Measurements from ENCODE around the gene PLEKHA5.

Gene PLEKHA5

DNA sequence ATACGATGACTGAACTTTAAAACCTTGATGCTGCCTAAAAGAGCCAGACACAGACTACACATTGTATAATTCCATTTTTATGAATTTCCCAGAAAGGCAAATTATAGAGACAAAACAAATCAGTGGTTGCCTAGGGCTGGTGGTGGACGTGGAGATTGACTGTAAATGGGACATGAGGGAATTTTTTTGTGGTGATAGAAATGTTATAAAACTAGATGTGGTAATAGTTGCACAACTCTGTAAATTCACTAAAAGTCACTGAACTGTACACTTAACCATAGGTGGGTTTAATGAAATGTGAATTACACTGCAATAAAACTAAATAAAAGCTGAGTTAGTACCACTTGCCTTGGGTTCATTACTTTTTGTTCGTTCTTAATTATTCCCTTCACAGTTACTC, 72.1 kb downstream of the PLEKHA5 start:
- no peak for DNase-seq (ENCODE audit: low spot score)
- no peak for TF ChIP-seq CTCF (IDR thresholded peaks at IDR 0.05; ENCODE audit: borderline replicate concordance, control extremely low read depth, extremely low read depth, insufficient read depth, missing control alignments)
- in situ Hi-C loops (cut with MboI; ENCODE audit: low sequenced_read_pairs, unreplicated experiment): no loop called here

- in situ Hi-C loops (cut with MboI; ENCODE audit: low sequenced_read_pairs, unreplicated experiment): no loop called here
- no peak for TF ChIP-seq CTCF (IDR thresholded peaks at IDR 0.05; ENCODE audit: borderline replicate concordance, control extremely low read depth, extremely low read depth, insufficient read depth, missing control alignments)
- no peak for DNase-seq (ENCODE audit: low spot score)
These were observed 73.5 kb downstream of the PLEKHA5 start for GRCh38 chr12:19203013-19203412.

DNA sequence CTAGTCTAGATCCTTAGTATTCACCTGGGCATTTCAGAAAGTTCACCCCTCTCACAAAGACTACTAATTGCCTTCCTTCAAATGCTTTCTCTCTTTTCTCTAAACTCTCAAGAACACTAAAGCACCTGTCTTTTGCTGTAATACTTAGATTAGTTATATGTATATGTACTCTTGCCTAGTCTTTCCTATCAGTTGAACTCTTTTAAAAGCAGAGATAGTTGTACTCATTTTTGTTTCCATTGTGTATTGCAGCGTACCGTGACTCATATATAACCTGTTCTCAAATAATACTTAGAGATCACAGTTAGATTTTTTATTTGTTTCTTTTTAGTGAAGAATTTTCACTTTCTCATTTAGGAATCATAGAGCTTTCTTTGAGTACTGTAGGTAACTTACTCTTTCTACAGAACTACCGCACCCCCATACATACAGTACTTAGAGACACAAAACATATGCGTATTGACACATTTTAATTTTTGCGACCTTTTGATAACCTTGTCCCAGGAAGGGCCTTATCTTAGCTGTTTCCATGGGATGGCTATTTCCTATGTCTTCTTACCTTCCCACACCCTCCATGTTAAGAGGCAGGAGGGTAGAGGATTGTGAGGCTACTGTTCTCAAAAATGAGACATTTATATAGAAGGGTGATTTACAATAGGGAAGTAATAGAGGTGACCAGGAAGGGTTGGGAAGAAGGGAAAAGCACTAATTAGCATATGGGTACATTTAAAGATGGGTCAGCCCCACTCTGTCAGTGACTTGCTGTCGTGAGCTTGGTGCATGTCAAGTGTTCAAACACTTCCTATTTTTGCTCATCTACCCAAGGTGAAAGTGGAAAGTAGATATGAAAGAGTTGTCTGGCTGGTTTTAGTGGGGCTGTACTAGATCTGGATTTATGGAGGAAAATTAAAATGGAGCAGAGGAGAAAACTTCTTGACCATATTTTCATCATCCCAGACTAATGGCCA, 74.3 kb downstream of the PLEKHA5 start:
- in situ Hi-C loops (cut with MboI; ENCODE audit: low sequenced_read_pairs, unreplicated experiment): no loop called here
- no peak for TF ChIP-seq CTCF (IDR thresholded peaks at IDR 0.05; ENCODE audit: borderline replicate concordance, control extremely low read depth, extremely low read depth, insufficient read depth, missing control alignments)
- DNase-seq (ENCODE audit: low spot score): no peak

DNA sequence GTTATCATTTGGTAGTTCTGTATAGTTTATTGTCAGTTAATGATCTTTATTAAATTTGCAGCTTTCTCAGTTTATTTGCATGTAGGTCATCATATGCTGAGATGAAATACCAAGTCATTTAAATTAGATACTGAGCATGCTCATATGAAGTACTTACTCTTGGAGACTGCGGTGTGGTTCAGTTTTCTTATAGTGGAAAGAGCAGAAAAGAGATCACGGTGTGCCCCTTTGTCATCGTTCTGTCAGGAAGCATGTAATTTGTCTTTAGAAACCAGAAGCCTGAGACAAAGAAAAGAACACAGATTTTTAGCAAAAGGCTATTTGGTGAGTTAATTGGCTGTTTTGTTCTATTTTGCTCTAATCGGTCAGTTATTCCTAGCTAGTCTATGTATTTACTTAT, 75.6 kb downstream of the PLEKHA5 start:
- TF ChIP-seq CTCF (IDR thresholded peaks at IDR 0.05; ENCODE audit: borderline replicate concordance, control extremely low read depth, extremely low read depth, insufficient read depth, missing control alignments): no peak
- in situ Hi-C loops (cut with MboI; ENCODE audit: low sequenced_read_pairs, unreplicated experiment): no loop called here
- DNase-seq (ENCODE audit: low spot score): no peak

DNA sequence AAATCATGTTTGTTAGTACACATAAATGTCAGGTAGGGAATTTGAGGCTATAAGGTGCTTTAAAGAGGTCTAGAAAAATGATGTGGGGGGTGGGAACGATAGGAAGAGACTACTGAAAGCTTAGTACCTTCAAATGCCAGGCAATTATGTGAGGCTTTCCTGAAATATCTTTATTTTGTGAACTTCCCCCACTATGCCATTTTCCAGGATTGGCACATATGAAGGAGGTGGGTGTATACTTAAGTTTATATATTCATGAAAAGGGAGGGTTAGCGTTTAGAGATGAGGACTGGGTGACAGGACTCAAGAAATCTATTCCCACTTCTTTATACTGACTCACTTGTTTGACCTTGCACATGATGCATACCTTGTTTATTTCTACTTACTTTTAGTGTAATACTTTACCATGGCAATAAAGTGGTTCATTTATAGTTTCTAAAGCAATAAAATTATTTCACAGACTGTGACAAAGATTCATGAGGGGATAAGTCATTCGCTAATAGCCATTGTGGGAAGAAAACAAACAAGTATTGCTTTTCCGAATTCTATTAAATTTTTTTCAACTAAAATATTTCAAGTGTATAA, 77.1 kb downstream of the PLEKHA5 start:
- in situ Hi-C loops (cut with MboI; ENCODE audit: low sequenced_read_pairs, unreplicated experiment): no loop called here
- no peak for DNase-seq (ENCODE audit: low spot score)
- TF ChIP-seq CTCF (IDR thresholded peaks at IDR 0.05; ENCODE audit: borderline replicate concordance, control extremely low read depth, extremely low read depth, insufficient read depth, missing control alignments): no peak

DNA sequence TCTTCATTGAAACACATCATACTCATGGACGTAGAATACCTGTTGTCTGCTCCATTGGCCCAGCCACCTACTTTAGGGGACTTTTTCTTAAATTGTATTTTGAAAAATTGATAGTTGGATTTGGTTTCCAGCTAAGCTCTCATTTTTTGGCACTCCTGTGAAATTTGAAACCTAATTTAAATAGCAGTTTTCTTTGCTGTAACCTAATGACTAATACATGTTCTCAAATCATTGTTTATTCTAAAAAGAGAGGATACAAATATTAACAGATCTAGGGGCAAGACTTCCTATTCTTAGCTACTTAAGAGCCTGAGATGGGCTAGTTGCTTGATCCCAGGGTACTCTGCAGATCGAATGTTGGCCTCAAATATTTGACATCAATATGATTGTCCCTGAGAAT, 78.9 kb downstream of the PLEKHA5 start:
- TF ChIP-seq CTCF (IDR thresholded peaks at IDR 0.05; ENCODE audit: borderline replicate concordance, control extremely low read depth, extremely low read depth, insufficient read depth, missing control alignments): no peak
- in situ Hi-C loops (cut with MboI; ENCODE audit: low sequenced_read_pairs, unreplicated experiment): no loop called here
- DNase-seq (ENCODE audit: low spot score): no peak
